HG03135 (cell line): ENCODE data around the gene ARHGAP4.

ENCODE experiments used
- ATAC-seq: cut with Tn5 transposase; IDR thresholded peaks from one replicate; pipeline ENCODE4 v1.9.1; 2021; ENCODE audit warnings: mild to moderate bottlenecking, moderate library complexity; ENCODE audit not compliant: unreplicated experiment

The ARHGAP4 gene

GRCh38 chrX:153908219-153908860, 17.7 kb downstream of the ARHGAP4 start:
- no peak for ATAC-seq

GRCh38 chrX:153907456-153907855, 18.6 kb downstream of the ARHGAP4 start:
- no peak for ATAC-seq

- ATAC-seq: no peak
Observed at GRCh38 chrX:153906126-153906917, 19.7 kb downstream of the ARHGAP4 start.

GRCh38 chrX:153905481-153906095, 20.5 kb downstream of the ARHGAP4 start:
- no peak for ATAC-seq

GRCh38 chrX:153903991-153904957, 21.8 kb downstream of the ARHGAP4 start, which contains the start of gene AVPR2:
Gene AVPR2 (plus strand): TSS chrX:153904673. CDS start chrX:153905146, 473 bp downstream.
- no peak for ATAC-seq

- no peak for ATAC-seq
Observed at GRCh38 chrX:153903238-153903980, 22.7 kb downstream of the ARHGAP4 start.

GRCh38 chrX:153902385-153902784, 23.7 kb downstream of the ARHGAP4 start:
- ATAC-seq: no peak

GRCh38 chrX:153901753-153902140, 24.3 kb downstream of the ARHGAP4 start:
- ATAC-seq: no peak

GRCh38 chrX:153900831-153901752, 25.0 kb downstream of the ARHGAP4 start:
- ATAC-seq: peak; percentile 69

GRCh38 chrX:153897899-153898298, 28.2 kb downstream of the ARHGAP4 start:
- no peak for ATAC-seq

- no peak for ATAC-seq
Observed at GRCh38 chrX:153889123-153889522, 36.9 kb downstream of the ARHGAP4 start.

- ATAC-seq: no peak
Observed at GRCh38 chrX:153888344-153888743, 37.7 kb downstream of the ARHGAP4 start.

- no peak for ATAC-seq
Observed at GRCh38 chrX:153887385-153887784, 38.7 kb downstream of the ARHGAP4 start.

GRCh38 chrX:153886915-153887314, 39.1 kb downstream of the ARHGAP4 start:
- ATAC-seq: no peak

- no peak for ATAC-seq
Observed at GRCh38 chrX:153885968-153886903, 39.8 kb downstream of the ARHGAP4 start, which contains the start of gene L1CAM. Gene L1CAM (minus strand): TSS chrX:153886173. CDS start chrX:153875836, 10,337 bp downstream.

GRCh38 chrX:153885208-153885787, 40.8 kb downstream of the ARHGAP4 start:
- no peak for ATAC-seq

- no peak for ATAC-seq
Observed at GRCh38 chrX:153884590-153884989, 41.5 kb downstream of the ARHGAP4 start.
